ENCODE measurements around the gene ZNF70. TPM values are rescaled to one million over a fixed set of nuclear protein-coding genes. Genes with fewer than 3 reads are reported as not detected.

ZNF70 gene
- total RNA-seq, 1 experiment from 2014 or later, result 3.2 TPM

DNA sequence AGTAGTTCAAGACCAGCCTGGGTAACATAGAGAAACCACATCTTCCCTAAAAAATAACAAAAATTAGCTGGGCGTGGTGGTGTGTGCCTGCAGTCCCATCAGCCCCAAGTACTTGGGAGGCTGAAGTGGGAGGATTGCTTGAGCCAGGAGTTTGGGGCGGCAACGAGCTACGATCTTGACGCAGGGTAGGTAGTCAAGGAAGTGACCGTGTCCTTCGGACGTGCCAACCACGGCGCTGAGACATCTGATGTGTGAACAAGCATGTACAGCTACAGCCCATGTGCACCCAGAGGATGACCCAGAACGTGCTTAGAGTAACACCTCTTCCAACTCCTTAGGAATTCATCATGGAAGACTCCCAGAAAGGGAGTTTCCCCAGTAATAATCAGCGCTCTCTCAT lies 38.7 kb downstream of the ZNF70 start (continued):
- TF ChIP-seq, protein P1, sequence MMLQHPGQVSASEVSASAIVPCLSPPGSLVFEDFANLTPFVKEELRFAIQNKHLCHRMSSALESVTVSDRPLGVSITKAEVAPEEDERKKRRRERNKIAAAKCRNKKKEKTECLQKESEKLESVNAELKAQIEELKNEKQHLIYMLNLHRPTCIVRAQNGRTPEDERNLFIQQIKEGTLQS (IDR thresholded peaks at IDR 0.05), result no peak
- no peak for TF ChIP-seq ELF1 (IDR thresholded peaks at IDR 0.05; ENCODE audit: borderline replicate concordance, low read depth)
- no peak for TF ChIP-seq SIN3A (IDR thresholded peaks at IDR 0.05; ENCODE audit: low read depth)
- TF ChIP-seq CTCF (IDR thresholded peaks at IDR 0.05 in 2 of 3, conservative IDR thresholded peaks at IDR 0.05 in 1 of 3; ENCODE audit: borderline replicate concordance in 1 of 3, insufficient read depth in 1 of 3, low read depth in 2 of 3, low read length in 2 of 3), result no peak
- TF ChIP-seq POLR2AphosphoS5 (IDR thresholded peaks at IDR 0.05; ENCODE audit: low read depth, low read length), result no peak
- TF ChIP-seq POLR2A (IDR thresholded peaks at IDR 0.05; ENCODE audit: borderline replicate concordance, extremely low read depth, insufficient read depth, insufficient read length), result no peak
- TF ChIP-seq TCF7L2 (IDR thresholded peaks at IDR 0.05; ENCODE audit: borderline replicate concordance, extremely low read depth, insufficient read depth, insufficient read length), result no peak
- TF ChIP-seq CBX3 (IDR thresholded peaks at IDR 0.05; ENCODE audit: low read depth), result no peak
- no peak for TF ChIP-seq RAD21 (IDR thresholded peaks at IDR 0.05; ENCODE audit: low read depth)
- no peak for TF ChIP-seq EGR1 (IDR thresholded peaks at IDR 0.05; ENCODE audit: low read depth)
- TF ChIP-seq ZNF274 (IDR thresholded peaks at IDR 0.05; ENCODE audit: low read depth, low read length), result no peak
- no peak for TF ChIP-seq SRF (IDR thresholded peaks at IDR 0.05; ENCODE audit: low read depth)

DNA sequence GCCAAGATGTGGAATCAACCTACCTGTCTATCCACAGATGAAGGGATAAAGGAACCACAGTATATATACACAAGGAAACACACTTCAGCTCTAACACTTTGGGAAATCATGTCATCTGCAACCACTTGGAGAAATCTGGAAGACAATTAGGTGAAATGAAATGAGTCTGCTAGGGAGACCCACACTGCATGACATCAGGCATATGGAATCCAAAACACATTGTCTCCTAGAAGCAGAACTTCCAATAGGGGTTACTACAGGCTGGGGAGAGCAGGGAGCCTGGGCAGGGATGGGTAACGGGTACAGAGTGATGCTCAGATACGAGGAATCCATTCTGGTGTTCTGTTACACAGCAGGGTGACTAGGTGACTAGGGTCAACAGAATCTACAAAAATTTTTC lies 41.8 kb downstream of the ZNF70 start:
- BruUV-seq (replicated peaks), result no TSS peak
- Histone ChIP-seq H4K20me1 (ENCODE audit: insufficient read depth) (0 out of 2 replicates have a peak, but pooled peaks cover 3% of the 10 kb centered on the region), H3K9me2 (ENCODE audit: insufficient read depth) (no peaks in the 10 kb centered on the region), H3K36me3 (ENCODE audit: control insufficient read depth in 1 of 2, insufficient read depth in 2 of 2, low read length in 2 of 2) (peaks cover 71 to 73% of the 10 kb centered on the region in 2 experiments; a peak in 3 of 4 replicates), H3K9me3 (ENCODE audit: control insufficient read depth in 1 of 2, insufficient read depth in 1 of 2, low read depth in 1 of 2, low read length in 2 of 2) (no peaks in the 10 kb centered on the region), H3K79me2 (ENCODE audit: insufficient read depth, low read length) (peaks cover 16% of the 10 kb centered on the region; the same call in 1 of the 2 replicates), H2AFZ (ENCODE audit: low read depth, low read length, poor library complexity, severe bottlenecking) (no peak overlapping the region), H3K27me3 (ENCODE audit: insufficient read depth, low read length) (no peaks in the 10 kb centered on the region), H3K9ac (ENCODE audit: low read length) (no peak overlapping the region), H3K4me1 (ENCODE audit: control insufficient read depth in 1 of 2, insufficient read depth in 2 of 2, low read length in 2 of 2) (no peaks in the 10 kb centered on the region), H3K4me3 (replicated peaks in 1 of 2; ENCODE audit: low read depth in 1 of 2, low read length in 2 of 2) (no peak overlapping the region), H3K4me2 (ENCODE audit: low read length) (no peak overlapping the region), H3K27ac (ENCODE audit: low read depth, low read length) (no peak overlapping the region)
- TF ChIP-seq JUND (IDR thresholded peaks at IDR 0.05) (no peak), POLR2A (IDR thresholded peaks at IDR 0.05; ENCODE audit: borderline replicate concordance, extremely low read depth, insufficient read depth, insufficient read length) (no peak)
- ATAC-seq (no peak), DNase-seq (ENCODE audit: low read depth, low spot score) (no peak)
- intact Hi-C loops (cut with micrococcal nuclease), result no loop called here
- ChIA-PET CTCF (no interaction called here), RAD21 (ENCODE audit: low non-redundant PET in 1 of 2, low total read pairs in 2 of 2, uncharacterized antibody in 2 of 2, unreplicated experiment in 2 of 2) (no interaction called here), POLR2A (no interaction called here)
